ENCODE data around the gene ANKRD6. TPM values are rescaled to one million over a fixed set of nuclear protein-coding genes. Genes with fewer than 3 reads are reported as not detected.

Gene ANKRD6
- total and polyA plus RNA-seq, 2 experiments from 2014 or later = 9.3 to 20.9 TPM

- H3K36me3 ChIP-seq (replicated peaks; ENCODE audit: insufficient read depth, low read depth) = no peaks in the 10 kb centered on the region
Observed at GRCh38 chr6:89660981-89661380, 228.0 kb downstream of the ANKRD6 start.

GRCh38 chr6:89661559-89661958, 228.6 kb downstream of the ANKRD6 start:
- no peak for DNase-seq (ENCODE audit: low spot score)
- Histone ChIP-seq H3K4me1 (ENCODE audit: insufficient read depth) (no peaks in the 10 kb centered on the region), H3K9me3 (ENCODE audit: low read depth) (no peaks in the 10 kb centered on the region), H4K20me1 (ENCODE audit: insufficient read depth, poor library complexity, severe bottlenecking) (no peaks in the 10 kb centered on the region), H3K36me3 (replicated peaks; ENCODE audit: insufficient read depth, low read depth) (no peaks in the 10 kb centered on the region), H3K79me2 (no peaks in the 10 kb centered on the region), H3K4me2 (no peak overlapping the region), H2AFZ (no peak overlapping the region), H3K27ac (no peak overlapping the region), H3K9me2 (replicated peaks; ENCODE audit: insufficient read depth) (no peaks in the 10 kb centered on the region), H3K27me3 (no peaks in the 10 kb centered on the region), H3K4me3 (no peak overlapping the region)
- 91% methylated on average over 1 of the region's 1 CpG for WGBS (ENCODE audit: low lambda C conversion rate, missing lambda C conversion rate)
- TF ChIP-seq EZH2 (IDR thresholded peaks at IDR 0.05; ENCODE audit: borderline replicate concordance) = no peak

More at GRCh38 chr6:89660981-89661380, 228.0 kb downstream of the ANKRD6 start:
- no peak overlapping the region for H2AFZ ChIP-seq
- no peaks in the 10 kb centered on the region for H3K79me2 ChIP-seq
- no peaks in the 10 kb centered on the region for H3K9me2 ChIP-seq (replicated peaks; ENCODE audit: insufficient read depth)
- no peak overlapping the region for H3K4me3 ChIP-seq
- H3K4me2 ChIP-seq = no peak overlapping the region
- H3K27ac ChIP-seq = no peak overlapping the region
- H3K27me3 ChIP-seq = no peaks in the 10 kb centered on the region
- WGBS (ENCODE audit: low lambda C conversion rate, missing lambda C conversion rate) = 97% methylated on average over 4 of the region's 4 CpGs
- no peaks in the 10 kb centered on the region for H3K4me1 ChIP-seq (ENCODE audit: insufficient read depth)
- no peaks in the 10 kb centered on the region for H3K9me3 ChIP-seq (ENCODE audit: low read depth)
- no peaks in the 10 kb centered on the region for H4K20me1 ChIP-seq (ENCODE audit: insufficient read depth, poor library complexity, severe bottlenecking)
- DNase-seq (ENCODE audit: low spot score) = no peak
- no peak for TF ChIP-seq EZH2 (IDR thresholded peaks at IDR 0.05; ENCODE audit: borderline replicate concordance)
- TF ChIP-seq CTCF (IDR thresholded peaks at IDR 0.05; ENCODE audit: poor library complexity) = no peak
- TF ChIP-seq EZH2phosphoT487 (IDR thresholded peaks at IDR 0.05; ENCODE audit: low read depth, severe bottlenecking, unreplicated experiment) = no peak

GRCh38 chr6:89662659-89663223, 229.8 kb downstream of the ANKRD6 start:
- WGBS (ENCODE audit: low lambda C conversion rate, missing lambda C conversion rate) = 88% methylated on average over 4 of the region's 4 CpGs
- TF ChIP-seq EZH2phosphoT487 (IDR thresholded peaks at IDR 0.05; ENCODE audit: low read depth, severe bottlenecking, unreplicated experiment) (no peak), CTCF (IDR thresholded peaks at IDR 0.05; ENCODE audit: poor library complexity) (no peak), EZH2 (IDR thresholded peaks at IDR 0.05; ENCODE audit: borderline replicate concordance) (no peak)
- Histone ChIP-seq H3K79me2 (no peaks in the 10 kb centered on the region), H3K27ac (no peak overlapping the region), H3K9me2 (replicated peaks; ENCODE audit: insufficient read depth) (no peaks in the 10 kb centered on the region), H3K9me3 (ENCODE audit: low read depth) (no peaks in the 10 kb centered on the region), H4K20me1 (ENCODE audit: insufficient read depth, poor library complexity, severe bottlenecking) (no peaks in the 10 kb centered on the region), H3K4me2 (no peak overlapping the region), H3K36me3 (replicated peaks; ENCODE audit: insufficient read depth, low read depth) (no peaks in the 10 kb centered on the region), H3K4me1 (ENCODE audit: insufficient read depth) (no peaks in the 10 kb centered on the region), H3K4me3 (no peak overlapping the region), H2AFZ (no peak overlapping the region), H3K27me3 (no peaks in the 10 kb centered on the region)
- DNase-seq (ENCODE audit: low spot score) = no peak

GRCh38 chr6:89667872-89668556, 235.1 kb downstream of the ANKRD6 start:
- no peak overlapping the region for H3K4me2 ChIP-seq

More at GRCh38 chr6:89667872-89668556, 235.1 kb downstream of the ANKRD6 start:
- DNase-seq (ENCODE audit: low spot score) = no peak
- Histone ChIP-seq H3K36me3 (replicated peaks; ENCODE audit: insufficient read depth, low read depth) (no peaks in the 10 kb centered on the region), H3K27me3 (no peaks in the 10 kb centered on the region), H3K4me1 (ENCODE audit: insufficient read depth) (no peaks in the 10 kb centered on the region), H3K9me3 (ENCODE audit: low read depth) (no peaks in the 10 kb centered on the region), H3K79me2 (no peaks in the 10 kb centered on the region), H3K9me2 (replicated peaks; ENCODE audit: insufficient read depth) (no peaks in the 10 kb centered on the region), H2AFZ (no peak overlapping the region), H4K20me1 (ENCODE audit: insufficient read depth, poor library complexity, severe bottlenecking) (no peaks in the 10 kb centered on the region), H3K27ac (no peak overlapping the region), H3K4me3 (no peak overlapping the region)
- whole genome bisulfite sequencing (ENCODE audit: low lambda C conversion rate, missing lambda C conversion rate) = 91% methylated on average over 5 of the region's 5 CpGs
- TF ChIP-seq CTCF (IDR thresholded peaks at IDR 0.05; ENCODE audit: poor library complexity) (no peak), EZH2phosphoT487 (IDR thresholded peaks at IDR 0.05; ENCODE audit: low read depth, severe bottlenecking, unreplicated experiment) (no peak), EZH2 (IDR thresholded peaks at IDR 0.05; ENCODE audit: borderline replicate concordance) (no peak)
